Stomach (tissue), 4 donors: ENCODE results near the gene RHO.

Experiments
- POLR2A ChIP-seq, 4 donors: fragments of 450-650 bp; IDR thresholded peaks; one replicate each; pipeline ENCODE4 v1.6.1; 2016; ENCODE audit warnings: antibody characterized with exemption in 4 of 4, control low read depth in 2 of 4, mild to moderate bottlenecking in 1 of 4, moderate library complexity in 1 of 4
- POLR2AphosphoS5 ChIP-seq, 3 donors: sonication (generic); formaldehyde crosslinking; IDR thresholded peaks; one replicate each; pipeline ENCODE4 v1.6.1; 2016; ENCODE audit warnings: antibody characterized with exemption in 3 of 3
- TF ChIP-seq, protein P1 (sequence below), 7 experiments: fragments of 450-650 bp in 4 of 7; fragments of 200-600 bp in 3 of 7; sonication (generic) in 3 of 7; IDR thresholded peaks; one replicate each; pipeline ENCODE4 v1.5.1; 2016 to 2019; ENCODE audit warnings: antibody characterized with exemption in 7 of 7, control low read depth in 2 of 7, mild to moderate bottlenecking in 1 of 7

DNA sequence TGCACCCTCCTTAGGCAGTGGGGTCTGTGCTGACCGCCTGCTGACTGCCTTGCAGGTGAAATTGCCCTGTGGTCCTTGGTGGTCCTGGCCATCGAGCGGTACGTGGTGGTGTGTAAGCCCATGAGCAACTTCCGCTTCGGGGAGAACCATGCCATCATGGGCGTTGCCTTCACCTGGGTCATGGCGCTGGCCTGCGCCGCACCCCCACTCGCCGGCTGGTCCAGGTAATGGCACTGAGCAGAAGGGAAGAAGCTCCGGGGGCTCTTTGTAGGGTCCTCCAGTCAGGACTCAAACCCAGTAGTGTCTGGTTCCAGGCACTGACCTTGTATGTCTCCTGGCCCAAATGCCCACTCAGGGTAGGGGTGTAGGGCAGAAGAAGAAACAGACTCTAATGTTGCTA, 2.4 kb downstream of the RHO start:
- TF ChIP-seq, protein P1, sequence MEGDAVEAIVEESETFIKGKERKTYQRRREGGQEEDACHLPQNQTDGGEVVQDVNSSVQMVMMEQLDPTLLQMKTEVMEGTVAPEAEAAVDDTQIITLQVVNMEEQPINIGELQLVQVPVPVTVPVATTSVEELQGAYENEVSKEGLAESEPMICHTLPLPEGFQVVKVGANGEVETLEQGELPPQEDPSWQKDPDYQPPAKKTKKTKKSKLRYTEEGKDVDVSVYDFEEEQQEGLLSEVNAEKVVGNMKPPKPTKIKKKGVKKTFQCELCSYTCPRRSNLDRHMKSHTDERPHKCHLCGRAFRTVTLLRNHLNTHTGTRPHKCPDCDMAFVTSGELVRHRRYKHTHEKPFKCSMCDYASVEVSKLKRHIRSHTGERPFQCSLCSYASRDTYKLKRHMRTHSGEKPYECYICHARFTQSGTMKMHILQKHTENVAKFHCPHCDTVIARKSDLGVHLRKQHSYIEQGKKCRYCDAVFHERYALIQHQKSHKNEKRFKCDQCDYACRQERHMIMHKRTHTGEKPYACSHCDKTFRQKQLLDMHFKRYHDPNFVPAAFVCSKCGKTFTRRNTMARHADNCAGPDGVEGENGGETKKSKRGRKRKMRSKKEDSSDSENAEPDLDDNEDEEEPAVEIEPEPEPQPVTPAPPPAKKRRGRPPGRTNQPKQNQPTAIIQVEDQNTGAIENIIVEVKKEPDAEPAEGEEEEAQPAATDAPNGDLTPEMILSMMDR (IDR thresholded peaks at IDR 0.05) = no peak
- TF ChIP-seq POLR2AphosphoS5 (IDR thresholded peaks at IDR 0.05) (no peak), POLR2A (IDR thresholded peaks at IDR 0.05) (no peak)
